Measurements from ENCODE around the gene LEMD1. TPM values are rescaled to one million over a fixed set of nuclear protein-coding genes. Genes with fewer than 3 reads are reported as not detected.

Gene LEMD1, protein sequence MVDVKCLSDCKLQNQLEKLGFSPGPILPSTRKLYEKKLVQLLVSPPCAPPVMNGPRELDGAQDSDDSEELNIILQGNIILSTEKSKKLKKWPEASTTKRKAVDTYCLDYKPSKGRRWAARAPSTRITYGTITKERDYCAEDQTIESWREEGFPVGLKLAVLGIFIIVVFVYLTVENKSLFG
- 0.36 TPM in 1 of 2 replicates, not detected in the other for total RNA-seq (ENCODE audit: low replicate concordance)

DNA sequence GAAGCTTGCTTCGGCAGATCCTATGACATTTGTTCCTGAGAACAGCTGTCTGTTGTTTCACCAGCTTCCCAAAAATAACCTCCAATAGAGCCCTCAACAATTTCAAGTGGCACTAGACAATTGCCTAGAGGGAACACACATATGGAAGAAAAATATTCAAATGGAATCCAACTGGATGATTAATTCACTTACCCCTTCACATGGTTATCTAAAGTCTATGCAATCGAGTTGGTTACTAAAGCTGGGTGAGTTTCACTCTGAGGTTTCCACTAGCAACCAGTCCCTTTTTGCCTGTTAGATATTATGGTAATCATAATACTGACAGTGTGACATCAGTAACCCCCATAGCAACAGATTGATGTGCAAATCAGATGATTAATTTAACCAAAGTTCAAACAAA, at the start of gene LEMD1:
Gene LEMD1 (minus strand): TSS at position 259 of the 400 bp plus-strand sequence. CDS start 1,520 bp downstream, outside the sequence.
- DNase-seq (ENCODE audit: low read depth) = no peak

DNA sequence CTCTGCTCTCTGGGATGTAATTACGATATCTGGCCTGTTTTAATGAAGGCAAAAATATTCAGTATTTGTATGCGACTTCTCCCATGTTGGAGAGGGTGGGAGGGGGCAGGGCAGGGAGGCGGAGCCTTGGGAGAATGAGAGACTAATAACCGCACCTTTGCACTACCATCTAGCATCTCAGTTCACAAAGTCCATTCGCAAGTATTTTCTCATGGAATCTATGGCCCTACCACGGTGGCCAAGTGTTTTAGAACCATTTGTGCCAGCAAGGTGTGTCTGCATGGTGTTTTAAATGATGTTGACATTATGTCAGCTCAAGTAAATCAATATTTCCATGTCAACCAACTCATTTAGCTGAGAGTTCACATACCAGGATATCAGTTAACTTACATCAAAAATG, 48.3 kb upstream of the LEMD1 start:
- no peak for DNase-seq (ENCODE audit: low read depth)
- H3K4me3 ChIP-seq (ENCODE audit: low read depth, low read length) = no peak overlapping the region
- TF ChIP-seq, protein P1, sequence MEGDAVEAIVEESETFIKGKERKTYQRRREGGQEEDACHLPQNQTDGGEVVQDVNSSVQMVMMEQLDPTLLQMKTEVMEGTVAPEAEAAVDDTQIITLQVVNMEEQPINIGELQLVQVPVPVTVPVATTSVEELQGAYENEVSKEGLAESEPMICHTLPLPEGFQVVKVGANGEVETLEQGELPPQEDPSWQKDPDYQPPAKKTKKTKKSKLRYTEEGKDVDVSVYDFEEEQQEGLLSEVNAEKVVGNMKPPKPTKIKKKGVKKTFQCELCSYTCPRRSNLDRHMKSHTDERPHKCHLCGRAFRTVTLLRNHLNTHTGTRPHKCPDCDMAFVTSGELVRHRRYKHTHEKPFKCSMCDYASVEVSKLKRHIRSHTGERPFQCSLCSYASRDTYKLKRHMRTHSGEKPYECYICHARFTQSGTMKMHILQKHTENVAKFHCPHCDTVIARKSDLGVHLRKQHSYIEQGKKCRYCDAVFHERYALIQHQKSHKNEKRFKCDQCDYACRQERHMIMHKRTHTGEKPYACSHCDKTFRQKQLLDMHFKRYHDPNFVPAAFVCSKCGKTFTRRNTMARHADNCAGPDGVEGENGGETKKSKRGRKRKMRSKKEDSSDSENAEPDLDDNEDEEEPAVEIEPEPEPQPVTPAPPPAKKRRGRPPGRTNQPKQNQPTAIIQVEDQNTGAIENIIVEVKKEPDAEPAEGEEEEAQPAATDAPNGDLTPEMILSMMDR (IDR thresholded peaks at IDR 0.05; ENCODE audit: insufficient read depth, low read length) = no peak

More for the DNA sequence above, at the start of gene LEMD1:
- TF ChIP-seq, protein P1 (IDR thresholded peaks at IDR 0.05; ENCODE audit: insufficient read depth, low read length) = no peak
- H3K4me3 ChIP-seq (ENCODE audit: low read depth, low read length) = no peak within 1 kb of the TSS

DNA sequence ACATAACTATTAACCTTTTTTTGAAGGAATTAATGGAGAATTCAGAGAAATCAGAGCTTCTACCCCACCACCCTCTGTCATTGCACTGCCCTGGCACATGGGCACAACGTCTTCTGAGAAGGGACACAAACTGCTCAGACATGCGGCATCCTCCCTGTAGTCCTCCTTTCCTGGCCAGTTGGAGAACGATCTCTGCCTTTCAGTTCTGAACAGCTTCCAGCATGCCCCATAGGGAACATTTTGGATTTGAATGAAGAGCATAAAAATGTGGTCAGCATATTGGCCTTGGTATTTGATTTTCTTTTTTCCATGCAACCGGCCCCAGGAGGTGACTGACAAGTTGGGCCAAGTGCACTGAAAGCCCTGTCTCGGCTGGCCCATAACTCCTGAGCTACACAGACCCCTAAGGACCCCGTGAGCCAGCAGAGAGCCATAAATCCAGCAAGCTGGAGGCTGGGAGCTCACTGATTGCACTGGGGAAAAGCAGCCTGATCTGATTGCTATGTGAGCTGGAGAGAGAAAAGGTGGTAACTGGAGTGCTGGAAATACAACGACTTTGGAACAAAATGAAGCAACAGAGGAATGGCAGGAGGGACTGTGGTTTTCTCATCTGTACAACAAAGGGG, 44.9 kb upstream of the LEMD1 start:
- no peak overlapping the region for H3K4me3 ChIP-seq (ENCODE audit: low read depth, low read length)
- TF ChIP-seq, protein P1 (IDR thresholded peaks at IDR 0.05; ENCODE audit: insufficient read depth, low read length) = no peak
- DNase-seq (ENCODE audit: low read depth) = no peak

DNA sequence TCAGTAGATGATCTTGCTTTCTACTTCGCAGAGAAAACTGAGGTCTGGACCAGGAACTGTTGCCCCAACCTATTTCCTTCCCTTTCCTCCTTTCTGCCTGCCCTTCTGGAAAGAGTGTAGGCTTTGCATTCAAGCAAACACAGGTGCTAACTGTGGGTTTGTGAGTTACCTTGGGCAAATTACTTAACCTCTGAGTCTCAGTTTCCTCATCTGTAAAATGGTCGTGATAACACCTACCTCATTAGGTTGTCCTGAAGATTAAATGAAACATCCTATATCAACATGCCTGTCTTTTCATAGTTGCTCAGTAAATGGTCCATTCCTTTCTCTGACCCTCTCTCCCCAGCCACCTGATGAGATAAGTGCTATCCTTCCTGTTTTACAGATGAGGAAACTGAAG, 43.5 kb upstream of the LEMD1 start:
- no peak overlapping the region for H3K4me3 ChIP-seq (ENCODE audit: low read depth, low read length)
- DNase-seq (ENCODE audit: low read depth) = no peak
- TF ChIP-seq, protein P1 (IDR thresholded peaks at IDR 0.05; ENCODE audit: insufficient read depth, low read length) = no peak

DNA sequence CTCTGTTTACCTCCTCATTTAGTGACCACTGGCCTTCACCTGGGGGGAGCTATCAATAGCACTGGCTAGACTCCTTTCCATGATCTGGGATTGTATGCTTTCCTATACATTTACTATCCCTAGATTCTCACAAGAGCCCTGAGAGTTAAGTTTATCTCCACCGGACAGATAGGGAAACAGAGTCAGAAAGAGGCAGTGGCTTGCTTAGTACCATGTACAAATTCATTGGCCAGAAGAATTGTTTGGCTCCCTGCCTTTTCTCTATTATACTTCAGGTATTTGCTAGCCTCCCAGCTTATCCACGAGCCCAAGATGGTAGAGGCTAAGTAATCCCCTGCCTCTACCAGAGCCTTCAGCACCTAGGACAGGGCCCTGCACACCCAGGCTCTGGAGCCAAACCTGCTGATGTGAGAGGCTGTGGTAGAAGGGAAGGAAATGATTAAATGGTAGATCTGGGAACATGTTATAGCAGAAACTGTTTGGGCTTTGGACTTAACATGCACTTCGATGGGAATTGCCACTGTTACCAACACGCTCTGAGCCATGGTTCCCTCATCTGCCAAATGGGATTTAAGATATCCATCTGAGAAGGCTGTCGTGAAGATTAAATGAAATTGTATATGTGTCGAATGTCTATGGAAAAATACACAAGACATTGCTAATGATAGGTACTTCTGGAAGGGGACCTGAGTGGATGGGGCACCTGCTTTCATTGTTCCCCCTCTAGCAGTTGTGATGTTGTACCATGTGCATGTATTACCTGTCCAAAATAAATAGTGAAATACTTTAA, 37.1 kb upstream of the LEMD1 start:
- H3K4me3 ChIP-seq (ENCODE audit: low read depth, low read length) = no peak overlapping the region
- TF ChIP-seq, protein P1 (IDR thresholded peaks at IDR 0.05; ENCODE audit: insufficient read depth, low read length) = no peak
- DNase-seq (ENCODE audit: low read depth) = peak; percentile 73

DNA sequence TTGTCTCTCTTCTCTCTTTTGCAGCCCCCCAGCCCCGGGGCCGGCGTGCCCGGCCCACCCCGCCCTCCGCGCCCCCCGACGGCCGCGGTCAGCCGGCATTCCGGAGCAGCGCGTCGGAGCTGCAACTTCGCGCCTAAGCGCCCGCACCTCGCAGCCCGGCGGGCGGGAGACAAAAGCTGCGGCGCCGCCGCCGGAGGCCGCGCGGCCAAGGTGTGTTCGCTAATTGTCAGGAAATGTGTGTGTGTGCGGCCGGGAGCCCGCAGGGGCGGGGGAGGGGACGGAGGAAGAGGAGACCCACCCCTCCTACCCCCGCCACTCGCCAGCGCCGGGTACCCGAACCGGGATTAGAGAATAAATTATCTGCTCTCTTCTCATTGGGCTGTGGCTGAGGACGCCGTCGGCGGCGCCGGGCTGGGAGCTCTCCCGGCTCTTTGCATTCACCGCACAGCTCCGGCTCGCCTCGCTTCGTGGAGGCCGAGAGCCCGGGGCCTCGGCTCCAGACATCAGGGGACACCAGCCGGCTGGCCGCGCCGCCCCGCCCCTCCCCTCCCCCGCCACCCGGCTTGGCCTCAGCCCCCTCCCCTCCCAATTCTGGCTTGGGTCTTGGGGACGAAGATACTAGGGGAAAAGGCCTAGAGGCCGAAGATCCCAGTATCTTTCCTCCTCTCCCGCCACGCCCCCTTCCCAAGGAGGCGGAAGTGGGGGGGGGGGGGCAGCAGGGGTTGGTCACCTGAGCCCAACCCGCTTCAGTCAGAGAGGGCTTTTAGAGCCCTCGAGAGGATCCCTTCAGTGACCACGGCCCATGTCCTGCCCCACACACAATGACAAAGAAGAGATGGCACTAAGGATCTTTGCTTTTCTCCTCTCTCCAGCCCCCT, 35.3 kb upstream of the LEMD1 start:
- TF ChIP-seq, protein P1 (IDR thresholded peaks at IDR 0.05; ENCODE audit: insufficient read depth, low read length) = no peak
- no peak for DNase-seq (ENCODE audit: low read depth)

More for the DNA sequence above, 35.3 kb upstream of the LEMD1 start:
- H3K4me3 ChIP-seq (ENCODE audit: low read depth, low read length) = no peak overlapping the region
